GM21423 (cell line): ENCODE measurements around the gene NRSN2.
A peak's percentile ranks its signal among the peaks of the same experiment; 100 is the strongest.

ENCODE experiments used
- ATAC-seq: cut with Tn5 transposase; IDR thresholded peaks from one replicate; pipeline ENCODE4 v1.9.1; 2021; ENCODE audit warnings: mild to moderate bottlenecking, moderate library complexity; ENCODE audit not compliant: unreplicated experiment

The NRSN2 gene

GRCh38 chr20:346640-347316, at the start of gene NRSN2:
NRSN2 (plus strand) TSS chr20:347111; CDS start chr20:349644, 2,533 bp downstream.
- peak; percentile 25 for ATAC-seq

GRCh38 chr20:297925-298775, 48.8 kb upstream of the NRSN2 start:
- ATAC-seq: peak; percentile 21

GRCh38 chr20:298776-299391, 48.0 kb upstream of the NRSN2 start:
- no peak for ATAC-seq

- no peak for ATAC-seq
Measured at GRCh38 chr20:300345-300990, 46.4 kb upstream of the NRSN2 start.

- ATAC-seq: no peak
Measured at GRCh38 chr20:301886-302848, 44.7 kb upstream of the NRSN2 start.

GRCh38 chr20:305745-306144, 41.2 kb upstream of the NRSN2 start:
- no peak for ATAC-seq

GRCh38 chr20:308427-309038, 38.4 kb upstream of the NRSN2 start:
- no peak for ATAC-seq

- no peak for ATAC-seq
Measured at GRCh38 chr20:309306-309840, 37.5 kb upstream of the NRSN2 start.

- peak; percentile 96 for ATAC-seq
Measured at GRCh38 chr20:309841-310644, 36.9 kb upstream of the NRSN2 start.

- no peak for ATAC-seq
Measured at GRCh38 chr20:310645-311044, 36.3 kb upstream of the NRSN2 start.

- no peak for ATAC-seq
Measured at GRCh38 chr20:311609-312008, 35.3 kb upstream of the NRSN2 start.

GRCh38 chr20:312067-312466, 34.8 kb upstream of the NRSN2 start:
- no peak for ATAC-seq

- no peak for ATAC-seq
Measured at GRCh38 chr20:312866-313265, 34.0 kb upstream of the NRSN2 start.

GRCh38 chr20:313402-313801, 33.5 kb upstream of the NRSN2 start:
- no peak for ATAC-seq

- ATAC-seq: no peak
Measured at GRCh38 chr20:313948-314347, 33.0 kb upstream of the NRSN2 start.

GRCh38 chr20:316316-317068, 30.4 kb upstream of the NRSN2 start:
- no peak for ATAC-seq

GRCh38 chr20:324177-325044, 22.5 kb upstream of the NRSN2 start:
- peak; percentile 51 for ATAC-seq
